ENCODE data around the gene CHIC2.

DNA sequence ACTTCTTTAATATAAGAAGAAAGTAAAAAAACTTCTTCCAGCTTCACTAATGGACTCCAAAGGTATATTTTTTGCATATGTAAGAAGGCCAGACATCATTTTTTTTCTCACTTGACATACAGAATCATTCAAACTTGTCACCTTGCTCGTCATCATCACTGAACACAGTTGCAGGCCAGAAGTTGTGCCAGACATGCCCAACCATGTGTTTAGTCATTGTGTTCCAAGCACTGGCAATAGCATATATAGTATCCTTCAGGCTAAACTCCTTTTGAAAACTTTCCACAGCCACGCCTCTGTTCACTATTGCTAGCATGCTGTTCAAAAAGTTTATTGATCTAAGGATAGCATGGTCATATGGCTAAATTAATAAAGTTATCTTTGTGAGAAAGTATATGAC is 83.3 kb downstream of the CHIC2 start:
- TF ChIP-seq, protein P1, sequence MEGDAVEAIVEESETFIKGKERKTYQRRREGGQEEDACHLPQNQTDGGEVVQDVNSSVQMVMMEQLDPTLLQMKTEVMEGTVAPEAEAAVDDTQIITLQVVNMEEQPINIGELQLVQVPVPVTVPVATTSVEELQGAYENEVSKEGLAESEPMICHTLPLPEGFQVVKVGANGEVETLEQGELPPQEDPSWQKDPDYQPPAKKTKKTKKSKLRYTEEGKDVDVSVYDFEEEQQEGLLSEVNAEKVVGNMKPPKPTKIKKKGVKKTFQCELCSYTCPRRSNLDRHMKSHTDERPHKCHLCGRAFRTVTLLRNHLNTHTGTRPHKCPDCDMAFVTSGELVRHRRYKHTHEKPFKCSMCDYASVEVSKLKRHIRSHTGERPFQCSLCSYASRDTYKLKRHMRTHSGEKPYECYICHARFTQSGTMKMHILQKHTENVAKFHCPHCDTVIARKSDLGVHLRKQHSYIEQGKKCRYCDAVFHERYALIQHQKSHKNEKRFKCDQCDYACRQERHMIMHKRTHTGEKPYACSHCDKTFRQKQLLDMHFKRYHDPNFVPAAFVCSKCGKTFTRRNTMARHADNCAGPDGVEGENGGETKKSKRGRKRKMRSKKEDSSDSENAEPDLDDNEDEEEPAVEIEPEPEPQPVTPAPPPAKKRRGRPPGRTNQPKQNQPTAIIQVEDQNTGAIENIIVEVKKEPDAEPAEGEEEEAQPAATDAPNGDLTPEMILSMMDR (IDR thresholded peaks at IDR 0.05; ENCODE audit: low read length): no peak
- no peak for TF ChIP-seq EZH2 (IDR thresholded peaks at IDR 0.05; ENCODE audit: borderline replicate concordance, low read length)
